Kidney tubule cell (primary cell): Measurements from ENCODE around the gene APOBEC3C.
"Not testable (repeated sequence)": the region's sequence is repeated elsewhere in the genome, so short reads cannot be mapped to it uniquely, and the experiment has no call there.

ENCODE experiments used
- DNase-seq: peaks from one replicate; pipeline ENCODE4 v3.0.0-alpha.2; 2018; ENCODE audit warnings: low spot score

APOBEC3C gene

DNA sequence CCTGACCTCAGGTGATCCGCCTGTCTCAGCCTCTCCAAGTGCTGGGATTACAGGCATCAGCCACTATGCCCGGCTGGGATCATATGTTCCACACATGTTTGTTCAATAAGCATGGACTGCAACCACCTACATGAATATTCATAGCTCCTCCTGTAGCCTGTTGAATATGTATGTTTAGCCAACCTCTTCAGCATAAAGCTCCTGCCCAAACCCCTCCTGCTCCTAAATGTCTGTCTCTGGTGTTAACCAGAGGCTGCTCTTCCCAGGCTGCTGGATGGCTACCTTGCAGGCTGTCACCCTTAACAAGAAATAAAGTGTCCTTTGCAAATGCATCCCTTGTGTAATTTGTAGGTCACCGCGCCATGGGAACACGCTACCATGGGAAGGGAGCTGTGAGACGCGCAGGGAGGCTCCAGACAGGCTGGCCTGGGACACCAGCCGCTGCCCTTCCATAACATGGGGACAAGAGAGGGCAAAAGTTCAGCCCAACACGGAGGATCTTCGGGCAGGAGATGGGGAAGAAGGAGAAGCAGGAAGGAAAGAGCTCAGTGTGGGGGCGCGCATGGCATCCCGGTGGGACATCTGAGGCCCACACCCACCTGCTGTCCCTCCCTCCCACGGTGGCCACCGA, 6.1 kb downstream of the APOBEC3C start:
- DNase-seq, result not testable (repeated sequence)

DNA sequence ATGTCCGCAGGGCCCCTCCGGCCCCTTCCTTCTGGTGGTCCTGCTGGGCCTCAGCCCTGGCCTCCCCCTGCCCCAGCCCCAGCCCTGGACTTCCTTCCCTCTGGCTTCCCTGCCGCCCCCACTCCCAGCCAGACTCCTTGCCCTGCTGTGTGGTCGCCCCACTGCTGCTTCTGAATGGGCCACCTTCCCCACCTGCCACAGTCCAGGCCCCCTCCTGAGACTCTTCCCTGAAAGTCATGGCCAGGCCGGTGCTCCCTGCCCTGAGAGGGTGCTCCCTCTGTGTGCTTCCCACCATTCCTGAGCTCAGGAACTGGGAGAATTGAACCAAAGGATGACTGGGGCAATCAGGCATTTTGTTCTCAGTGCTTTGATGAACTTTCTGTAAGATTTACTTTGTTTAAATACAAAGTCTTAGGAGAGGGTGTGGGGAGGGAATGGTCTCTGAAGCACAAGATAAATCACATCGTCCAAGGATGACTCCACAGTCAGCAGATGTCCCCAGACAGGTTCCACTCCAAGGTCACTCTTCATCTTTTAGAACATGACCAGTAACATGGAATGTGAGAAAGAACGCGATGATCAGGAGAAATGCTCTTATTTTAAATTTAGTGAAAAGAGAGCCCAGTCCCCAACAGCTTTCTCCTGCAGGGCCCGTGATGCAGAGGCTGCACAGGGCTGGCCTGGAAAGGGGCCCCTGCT, 7.6 kb downstream of the APOBEC3C start:
- DNase-seq, result no peak

DNA sequence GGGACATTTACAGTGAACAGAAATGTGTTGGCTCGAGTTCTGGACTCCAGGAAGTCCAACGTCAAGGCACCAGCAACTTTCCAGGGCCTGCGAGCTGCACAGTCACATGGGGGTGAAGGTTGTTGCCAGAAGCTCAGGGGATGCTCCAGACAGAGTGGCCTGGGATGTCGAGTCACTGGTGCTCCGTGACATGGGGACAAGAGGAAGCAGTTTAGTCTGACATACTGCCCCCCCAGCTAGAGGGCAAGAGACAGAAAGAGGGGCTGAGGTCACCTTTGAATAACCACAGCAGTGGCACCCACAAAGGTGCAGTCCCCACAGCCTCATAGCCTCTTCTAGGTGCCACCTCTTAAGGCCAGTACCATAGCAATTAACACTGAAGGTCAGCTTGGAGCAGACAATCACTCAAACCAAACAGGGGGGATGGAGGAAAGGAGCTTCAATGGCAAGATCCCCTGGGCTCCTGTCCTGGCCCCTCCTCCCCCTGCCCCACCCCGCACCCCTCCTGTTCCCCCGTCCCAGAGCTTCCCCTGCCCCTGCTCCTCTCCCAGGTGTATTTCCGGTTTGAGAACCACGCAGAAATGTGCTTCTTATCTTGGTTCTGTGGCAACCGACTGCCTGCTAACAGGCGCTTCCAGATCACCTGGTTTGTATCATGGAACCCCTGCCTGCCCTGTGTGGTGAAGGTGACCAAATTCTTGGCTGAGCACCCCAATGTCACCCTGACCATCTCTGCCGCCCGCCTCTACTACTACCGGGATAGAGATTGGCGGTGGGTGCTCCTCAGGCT, 10.7 kb downstream of the APOBEC3C start:
- DNase-seq, result no peak

DNA sequence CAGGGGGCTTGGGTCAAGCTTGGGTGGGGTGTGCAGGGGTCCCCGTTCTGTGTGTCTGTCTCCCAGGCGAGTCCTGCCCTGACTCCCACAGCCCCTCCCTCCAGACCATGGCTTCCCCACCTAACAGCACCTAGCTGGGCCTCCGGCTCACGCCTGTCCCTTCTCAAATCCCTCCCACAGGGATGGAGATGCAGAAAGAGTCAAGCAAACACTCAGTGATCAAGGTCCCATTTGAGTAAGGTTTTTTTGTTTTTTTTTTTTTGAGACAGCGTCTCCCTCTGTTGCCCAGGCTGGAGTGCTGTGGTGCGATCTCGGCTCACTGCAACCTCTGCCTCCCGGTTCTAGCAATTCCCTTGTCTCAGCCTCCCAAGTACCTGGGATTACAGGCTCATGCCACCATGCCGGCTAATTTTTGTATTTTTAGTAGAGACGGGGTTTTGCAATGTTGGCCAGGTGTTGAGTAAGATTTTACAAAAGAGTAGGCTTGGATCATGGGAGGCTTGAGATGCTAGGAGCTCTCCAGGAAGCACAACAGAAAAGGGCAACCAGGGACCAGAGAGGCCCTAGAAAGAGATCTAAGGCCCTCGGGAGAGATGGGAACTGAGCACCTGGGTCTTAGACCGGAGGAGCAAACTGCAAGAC, 12.6 kb downstream of the APOBEC3C start:
- DNase-seq, result no peak

DNA sequence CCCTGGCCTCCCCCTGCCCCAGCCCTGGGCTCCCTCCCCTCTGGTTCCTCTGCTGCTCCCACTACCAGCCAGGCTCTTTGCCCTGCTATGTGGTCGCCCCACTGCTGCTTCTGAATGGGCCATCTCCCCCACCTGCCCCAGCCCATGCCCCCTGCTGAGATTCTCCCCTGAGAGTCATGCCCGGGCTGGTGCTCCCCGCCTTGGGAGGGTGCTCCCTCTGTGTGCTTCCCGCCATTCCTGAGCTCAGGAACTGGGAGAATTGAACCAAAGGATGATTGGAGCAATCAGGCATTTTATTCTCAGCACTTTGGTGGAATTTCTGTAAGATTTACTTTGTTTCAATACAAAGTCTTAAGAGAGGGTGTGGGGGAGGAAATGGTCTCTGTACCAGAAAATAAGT, 13.7 kb downstream of the APOBEC3C start:
- DNase-seq, result no peak

DNA sequence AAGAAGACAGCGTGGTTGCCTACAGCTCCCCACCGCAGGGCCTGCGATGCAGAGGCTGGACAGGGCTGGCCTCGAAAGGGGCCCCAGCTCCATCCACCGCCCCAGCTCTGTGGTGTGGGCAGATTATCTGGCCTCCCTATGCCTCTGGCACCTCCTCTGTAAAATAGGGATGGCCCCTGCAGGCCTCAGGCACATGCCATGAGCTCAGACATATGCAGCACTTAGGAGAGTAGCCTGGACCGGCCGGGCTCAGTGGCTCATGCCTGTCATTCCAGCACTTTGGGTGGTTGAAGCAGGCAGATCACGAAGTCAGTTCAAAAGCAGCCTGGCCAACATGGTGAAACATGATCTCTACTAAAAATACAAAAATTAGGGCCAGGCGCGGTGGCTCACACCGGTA, 14.2 kb downstream of the APOBEC3C start:
- no peak for DNase-seq

DNA sequence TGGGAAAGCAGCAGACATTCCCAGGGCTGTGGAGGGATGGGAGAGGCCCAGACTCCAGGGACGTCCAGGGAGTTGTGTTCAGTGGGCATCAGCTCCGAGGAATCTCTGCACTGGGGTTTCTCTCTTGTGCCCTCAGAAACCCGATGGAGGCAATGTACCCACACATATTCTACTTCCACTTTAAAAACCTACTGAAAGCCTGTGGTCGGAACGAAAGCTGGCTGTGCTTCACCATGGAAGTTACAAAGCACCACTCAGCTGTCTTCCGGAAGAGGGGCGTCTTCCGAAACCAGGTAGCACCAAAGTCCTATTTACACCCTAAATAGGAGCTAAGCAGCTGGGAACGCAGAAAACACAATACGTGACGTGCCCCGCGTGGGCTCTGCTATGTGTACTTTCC, 15.2 kb downstream of the APOBEC3C start:
- no peak for DNase-seq

DNA sequence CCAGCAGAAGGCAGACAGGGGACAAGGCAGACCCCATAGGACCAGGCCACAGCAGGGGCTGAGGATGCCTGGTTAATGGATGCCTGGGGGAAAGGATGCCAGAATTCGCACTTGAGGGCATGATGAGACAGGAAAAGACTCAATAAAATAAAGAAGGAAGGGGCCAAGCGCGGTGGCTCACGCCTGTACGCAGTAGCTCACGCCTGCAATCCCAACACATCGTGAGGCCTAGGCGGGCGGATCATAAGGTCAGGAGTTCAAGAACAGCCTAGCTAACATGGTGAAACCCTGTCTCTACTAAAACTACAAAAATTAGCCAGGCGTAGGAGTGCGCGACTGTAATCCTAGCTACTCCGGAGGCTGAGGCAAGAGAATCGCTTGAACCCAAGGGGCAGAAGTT, 16.6 kb downstream of the APOBEC3C start:
- DNase-seq, result no peak

DNA sequence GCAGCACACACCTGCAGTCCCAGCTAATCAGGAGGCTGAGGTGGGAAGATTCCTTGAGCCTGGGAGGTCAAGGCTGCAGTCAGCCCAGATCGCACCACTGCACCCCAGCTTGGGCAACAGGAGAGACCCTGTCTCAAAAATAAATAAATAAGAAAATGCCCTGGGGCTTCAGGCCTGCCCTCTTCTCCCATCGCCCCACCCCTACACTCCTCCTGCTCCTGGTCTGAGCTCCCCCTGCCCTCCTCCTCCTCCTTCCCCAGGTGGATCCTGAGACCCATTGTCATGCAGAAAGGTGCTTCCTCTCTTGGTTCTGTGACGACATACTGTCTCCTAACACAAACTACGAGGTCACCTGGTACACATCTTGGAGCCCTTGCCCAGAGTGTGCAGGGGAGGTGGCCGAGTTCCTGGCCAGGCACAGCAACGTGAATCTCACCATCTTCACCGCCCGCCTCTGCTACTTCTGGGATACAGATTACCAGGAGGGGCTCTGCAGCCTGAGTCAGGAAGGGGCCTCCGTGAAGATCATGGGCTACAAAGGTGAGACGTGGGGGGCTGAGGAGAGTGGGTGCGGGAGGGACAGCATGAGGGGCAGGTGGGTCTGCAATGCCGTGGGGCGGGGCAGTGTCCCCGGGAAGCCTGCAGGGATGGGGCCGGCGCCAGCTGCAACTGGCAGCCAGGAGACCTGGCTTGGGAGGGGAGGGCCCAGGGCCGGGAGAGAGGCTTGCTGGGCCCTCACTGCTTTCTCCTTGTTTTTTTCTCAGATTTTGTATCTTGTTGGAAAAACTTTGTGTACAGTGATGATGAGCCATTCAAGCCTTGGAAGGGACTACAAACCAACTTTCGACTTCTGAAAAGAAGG, 17.6 kb downstream of the APOBEC3C start:
- not testable (repeated sequence) for DNase-seq

DNA sequence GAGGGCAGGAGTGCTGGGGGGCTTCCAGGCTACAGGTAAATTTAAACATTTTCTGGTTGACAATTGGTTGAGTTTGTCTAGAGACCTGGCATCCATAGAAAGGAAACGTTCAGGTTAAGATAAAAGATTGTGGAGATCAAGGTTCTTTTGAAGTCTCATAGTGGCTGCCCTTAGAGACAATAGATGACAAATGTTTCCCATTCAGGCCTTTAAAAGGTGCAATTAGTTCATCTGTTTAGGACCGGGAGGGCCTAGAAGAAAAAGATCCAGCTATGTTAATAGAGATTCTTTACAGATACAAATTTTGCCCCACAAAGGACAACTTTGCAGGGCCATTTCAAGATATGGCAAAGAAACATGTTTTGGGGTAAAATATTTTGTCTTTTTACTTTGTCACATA, 23.0 kb downstream of the APOBEC3C start:
- DNase-seq, result not testable (repeated sequence)

DNA sequence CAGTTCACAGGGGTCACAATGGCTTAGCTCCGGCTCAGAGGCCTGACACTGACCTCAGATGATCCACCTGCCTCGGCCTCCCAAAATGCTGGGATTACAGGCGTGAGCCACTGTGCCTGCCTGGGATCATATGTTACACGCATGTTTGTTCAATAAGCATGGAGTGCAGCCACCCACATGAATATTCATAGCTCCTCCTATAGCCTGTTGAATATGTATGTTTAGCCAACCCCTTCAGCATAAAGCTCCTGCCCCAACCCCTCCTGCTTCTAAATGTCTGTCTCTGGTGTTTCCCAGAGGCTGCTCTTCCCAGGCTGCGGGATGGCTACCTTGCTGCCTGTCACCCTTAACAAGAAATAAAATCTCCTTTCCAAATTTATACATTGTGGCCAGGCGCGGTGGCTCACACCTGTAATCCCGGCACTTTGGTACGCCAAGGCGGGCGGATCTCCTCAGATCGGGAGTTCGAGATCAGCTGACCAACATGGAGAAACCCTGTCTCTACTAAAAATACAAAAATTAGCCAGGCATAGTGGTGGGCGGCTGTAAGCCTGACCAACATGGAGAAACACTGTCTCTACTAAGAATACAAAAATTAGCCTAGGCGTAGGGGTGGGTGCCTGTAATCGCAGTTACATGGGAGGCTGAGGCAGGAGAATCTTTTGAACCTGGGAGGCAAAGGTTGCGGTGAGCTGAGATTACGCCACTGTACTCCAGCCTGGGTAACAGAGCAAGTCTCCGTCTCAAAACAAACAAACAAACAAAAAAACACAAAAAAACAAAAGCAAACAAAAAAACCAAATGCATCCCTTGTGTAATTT, 25.5 kb downstream of the APOBEC3C start:
- DNase-seq, result no peak

DNA sequence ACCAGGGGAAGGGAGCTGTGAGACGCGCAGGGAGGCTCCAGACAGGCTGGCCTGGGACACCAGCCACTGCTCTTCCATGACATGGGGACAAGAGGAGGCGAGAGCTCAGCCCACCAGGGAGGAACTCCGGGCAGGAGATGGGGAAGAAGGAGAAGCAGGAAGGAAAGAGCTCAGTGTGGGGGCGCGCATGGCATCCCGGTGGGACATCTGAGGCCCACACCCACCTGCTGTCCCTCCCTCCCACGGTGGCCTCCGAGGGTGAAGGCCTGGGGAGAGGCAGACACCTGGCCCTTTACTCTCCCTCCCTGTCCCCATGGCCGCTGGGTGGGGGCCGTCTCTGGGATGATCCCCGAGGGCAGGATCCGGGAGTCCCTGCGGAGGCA, 26.1 kb downstream of the APOBEC3C start:
- not testable (repeated sequence) for DNase-seq

DNA sequence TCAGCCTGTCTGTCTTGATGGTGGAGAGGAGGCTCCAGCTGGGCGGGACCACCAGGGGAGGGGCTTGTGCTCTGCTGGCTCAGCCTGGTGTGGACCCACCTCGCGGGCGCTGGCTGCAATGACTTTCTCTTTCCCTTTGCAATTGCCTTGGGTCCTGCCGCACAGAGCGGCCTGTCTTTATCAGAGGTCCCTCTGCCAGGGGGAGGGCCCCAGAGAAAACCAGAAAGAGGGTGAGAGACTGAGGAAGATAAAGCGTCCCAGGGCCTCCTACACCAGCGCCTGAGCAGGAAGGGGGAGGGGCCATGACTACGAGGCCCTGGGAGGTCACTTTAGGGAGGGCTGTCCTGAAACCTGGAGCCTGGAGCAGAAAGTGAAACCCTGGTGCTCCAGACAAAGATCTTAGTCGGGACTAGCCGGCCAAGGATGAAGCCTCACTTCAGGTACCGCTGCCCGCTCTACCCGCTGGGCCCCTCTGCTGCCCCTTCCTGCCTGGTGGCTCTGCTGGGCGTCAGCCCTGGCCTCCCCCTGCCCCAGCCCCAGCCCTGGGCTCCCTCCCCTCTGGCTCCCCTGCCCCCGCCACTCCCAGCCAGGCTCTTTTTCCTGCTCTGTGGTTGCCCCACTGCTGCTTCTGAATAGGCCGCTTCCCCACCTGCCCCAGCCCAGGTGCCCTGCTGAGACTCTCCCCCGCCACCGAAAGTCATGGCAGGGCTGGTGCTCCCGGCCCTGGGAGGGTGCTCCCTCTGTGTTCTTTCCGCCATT, 26.7 kb downstream of the APOBEC3C start, which contains the start of gene APOBEC3F:
TSS of gene APOBEC3F (plus strand) at position 327 of the 759 bp plus-strand sequence. CDS start at position 424, 97 bp downstream.
- peak; percentile 79 for DNase-seq

DNA sequence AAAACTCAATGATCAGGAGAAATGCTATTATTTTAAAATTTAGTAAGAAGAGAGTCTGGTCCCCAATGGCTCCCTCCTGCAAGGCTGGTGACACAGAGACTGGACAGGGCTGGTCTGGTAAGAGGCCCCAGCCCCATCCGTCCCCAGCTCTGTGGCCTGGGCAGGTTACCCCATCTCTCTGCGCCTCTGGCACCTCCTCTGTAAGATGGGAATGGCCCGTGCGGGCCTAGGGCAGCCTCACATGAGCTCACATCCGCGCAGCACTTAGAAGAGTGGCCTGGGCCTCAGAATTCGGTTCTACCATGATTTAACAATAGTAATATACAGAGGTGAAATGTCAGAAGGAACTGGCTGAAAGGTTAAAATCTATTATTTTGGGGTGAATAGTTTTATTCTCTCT, 27.9 kb downstream of the APOBEC3C start:
- no peak for DNase-seq

DNA sequence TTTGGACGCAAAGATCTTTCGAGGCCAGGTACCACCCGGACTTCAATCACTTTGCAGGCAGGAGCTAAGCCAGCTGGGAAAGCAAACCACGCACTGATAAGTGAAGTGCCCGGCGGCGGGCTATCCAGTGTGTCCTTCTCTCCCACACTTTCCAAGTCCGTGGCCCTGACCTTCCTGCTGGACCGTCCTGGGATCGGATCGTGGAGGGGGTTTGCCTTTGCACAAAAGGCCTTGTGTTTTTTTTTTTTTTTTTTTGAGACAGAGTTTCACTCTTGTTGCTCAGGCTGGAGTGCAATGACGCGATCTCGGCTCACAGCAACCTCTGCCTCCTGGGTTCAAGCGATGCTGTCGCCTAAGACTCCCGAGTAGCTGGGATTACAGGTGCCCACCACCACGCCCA, 29.0 kb downstream of the APOBEC3C start:
- DNase-seq, result not testable (repeated sequence)

DNA sequence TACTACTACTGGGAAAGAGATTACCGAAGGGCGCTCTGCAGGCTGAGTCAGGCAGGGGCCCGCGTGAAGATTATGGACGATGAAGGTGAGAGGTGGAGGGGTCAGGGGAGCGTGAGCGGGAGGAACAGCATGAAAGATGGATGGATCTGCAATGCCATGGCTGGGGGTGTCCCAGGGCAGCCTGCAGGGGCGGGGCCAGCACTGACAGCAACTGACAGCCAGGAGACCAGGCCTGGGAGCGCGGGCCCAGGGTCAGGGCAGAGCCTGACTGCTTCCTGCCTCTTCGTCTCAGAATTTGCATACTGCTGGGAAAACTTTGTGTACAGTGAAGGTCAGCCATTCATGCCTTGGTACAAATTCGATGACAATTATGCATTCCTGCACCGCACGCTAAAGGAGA, 31.1 kb downstream of the APOBEC3C start:
- not testable (repeated sequence) for DNase-seq

DNA sequence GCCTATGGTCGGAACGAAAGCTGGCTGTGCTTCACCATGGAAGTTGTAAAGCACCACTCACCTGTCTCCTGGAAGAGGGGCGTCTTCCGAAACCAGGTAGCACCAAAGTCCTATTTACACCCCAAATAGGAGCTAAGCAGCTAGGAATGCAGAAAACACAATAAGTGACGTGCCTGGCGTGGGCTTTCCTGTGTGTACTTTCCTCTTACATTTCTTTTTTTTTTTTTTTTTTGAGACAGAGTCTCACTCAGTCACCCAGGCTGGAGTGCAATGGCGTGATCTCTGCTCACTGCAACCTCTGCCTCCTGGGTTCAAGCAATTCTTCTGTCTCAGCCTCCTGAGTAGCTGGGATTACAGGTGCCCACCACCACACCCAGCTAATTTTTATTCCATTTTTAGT, 35.4 kb downstream of the APOBEC3C start:
- DNase-seq, result not testable (repeated sequence)

DNA sequence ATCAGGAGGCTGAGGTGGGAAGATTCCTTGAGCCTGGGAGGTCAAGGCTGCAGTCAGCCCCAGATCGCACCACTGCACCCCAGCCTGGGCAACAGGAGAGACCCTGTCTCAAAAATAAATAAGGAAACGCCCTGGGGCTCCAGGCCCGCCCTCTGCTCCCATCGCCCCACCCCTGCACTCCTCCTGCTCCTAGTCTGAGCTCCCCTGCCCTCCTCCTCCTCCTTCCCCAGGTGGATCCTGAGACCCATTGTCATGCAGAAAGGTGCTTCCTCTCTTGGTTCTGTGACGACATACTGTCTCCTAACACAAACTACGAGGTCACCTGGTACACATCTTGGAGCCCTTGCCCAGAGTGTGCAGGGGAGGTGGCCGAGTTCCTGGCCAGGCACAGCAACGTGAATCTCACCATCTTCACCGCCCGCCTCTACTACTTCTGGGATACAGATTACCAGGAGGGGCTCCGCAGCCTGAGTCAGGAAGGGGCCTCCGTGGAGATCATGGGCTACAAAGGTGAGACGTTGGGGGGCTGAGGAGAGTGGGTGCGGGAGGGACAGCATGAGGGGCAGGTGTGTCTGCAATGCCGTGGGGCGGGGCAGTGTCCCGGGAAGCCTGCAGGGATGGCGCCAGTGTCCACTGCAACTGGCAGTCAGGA, 37.9 kb downstream of the APOBEC3C start:
- not testable (repeated sequence) for DNase-seq

DNA sequence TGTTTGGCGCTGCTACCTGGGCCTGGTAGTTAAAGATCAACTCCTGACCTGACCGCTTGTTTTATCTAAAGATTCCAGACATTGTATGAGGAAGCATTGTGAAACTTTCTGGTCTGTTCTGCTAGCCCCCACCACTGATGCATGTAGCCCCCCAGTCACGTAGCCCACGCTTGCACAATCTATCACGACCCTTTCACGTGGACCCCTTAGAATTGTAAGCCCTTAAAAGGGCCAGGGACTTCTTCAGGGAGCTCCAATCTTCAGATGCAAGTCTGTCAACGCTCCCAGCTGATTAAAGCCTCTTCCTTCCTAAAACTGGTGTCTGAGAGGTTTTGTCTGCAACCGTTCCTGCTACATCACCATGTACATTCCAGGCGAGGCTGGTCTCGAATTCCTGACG, 41.6 kb downstream of the APOBEC3C start:
- no peak for DNase-seq
